ENCODE measurements around the gene CCSER1.

The CCSER1 gene

GRCh38 chr4:90753068-90753467 is 625.9 kb downstream of the CCSER1 start:
- Mint-ChIP-seq H3K27ac (no peak overlapping the region), H3K4me3 (no peak overlapping the region), H3K9me3 (peaks cover 8% of the 10 kb centered on the region), H3K4me1 (no peaks in the 10 kb centered on the region), H3K36me3 (no peaks in the 10 kb centered on the region)
- DNase-seq (ENCODE audit: low spot score in 2 of 2) (no peak), ATAC-seq (no peak)

DNA sequence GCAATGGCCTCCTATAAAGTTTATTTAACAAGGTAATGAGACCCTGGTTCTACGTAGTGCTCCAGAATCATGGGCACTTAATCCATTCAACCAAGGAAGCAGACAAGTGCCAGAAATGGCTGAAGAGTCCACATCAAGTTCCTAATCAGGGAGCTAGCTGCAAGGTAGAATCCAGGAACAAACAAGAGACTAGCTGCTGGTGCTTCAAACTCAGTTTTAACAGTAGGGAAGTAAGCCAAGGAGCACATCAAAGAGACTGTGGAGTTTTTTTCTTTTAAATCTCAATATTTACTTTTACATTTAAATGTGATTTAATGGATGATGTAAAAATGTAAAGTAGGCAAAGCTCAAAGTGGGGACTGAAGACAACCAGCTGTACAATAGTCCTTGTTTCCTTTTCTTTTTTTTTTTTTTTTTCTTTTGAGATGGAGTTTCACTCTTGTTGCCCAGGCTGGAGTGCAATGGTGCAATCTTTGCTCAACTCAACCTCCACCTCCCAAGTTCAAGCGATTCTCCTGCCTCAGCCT is 630.4 kb downstream of the CCSER1 start:
- DNase-seq (ENCODE audit: low spot score in 2 of 2) (no peak), ATAC-seq (no peak)
- H3K36me3 Mint-ChIP-seq, result no peaks in the 10 kb centered on the region
- H3K27ac Mint-ChIP-seq, result no peak overlapping the region
- no peaks in the 10 kb centered on the region for H3K4me1 Mint-ChIP-seq
- peaks cover 14% of the 10 kb centered on the region for H3K9me3 Mint-ChIP-seq
- H3K4me3 Mint-ChIP-seq, result no peak overlapping the region

- peaks cover 11% of the 10 kb centered on the region for H3K9me3 Mint-ChIP-seq
- H3K36me3 Mint-ChIP-seq, result no peaks in the 10 kb centered on the region
- H3K4me3 Mint-ChIP-seq, result no peak overlapping the region
- DNase-seq (ENCODE audit: low spot score in 2 of 2) (no peak), ATAC-seq (no peak)
- H3K27ac Mint-ChIP-seq, result no peak overlapping the region
- no peaks in the 10 kb centered on the region for H3K4me1 Mint-ChIP-seq
Measured at GRCh38 chr4:90760059-90760458, 632.9 kb downstream of the CCSER1 start.

GRCh38 chr4:90766837-90767236 is 639.6 kb downstream of the CCSER1 start:
- ATAC-seq (no peak), DNase-seq (ENCODE audit: low spot score in 2 of 2) (no peak)
- Mint-ChIP-seq H3K9me3 (peaks cover 11% of the 10 kb centered on the region), H3K36me3 (no peaks in the 10 kb centered on the region), H3K4me3 (no peak overlapping the region), H3K27ac (no peak overlapping the region), H3K4me1 (no peaks in the 10 kb centered on the region)

- H3K27ac Mint-ChIP-seq, result no peak overlapping the region
- no peak for ATAC-seq
- no peak for DNase-seq (ENCODE audit: low spot score in 2 of 2)
- H3K9me3 Mint-ChIP-seq, result peaks cover 3% of the 10 kb centered on the region
- H3K4me1 Mint-ChIP-seq, result no peaks in the 10 kb centered on the region
- H3K36me3 Mint-ChIP-seq, result no peaks in the 10 kb centered on the region
- H3K4me3 Mint-ChIP-seq, result no peak overlapping the region
Measured at GRCh38 chr4:90769251-90769650, 642.1 kb downstream of the CCSER1 start.

GRCh38 chr4:90780193-90780592 is 653.0 kb downstream of the CCSER1 start:
- no peak overlapping the region for H3K27ac Mint-ChIP-seq
- no peaks in the 10 kb centered on the region for H3K4me1 Mint-ChIP-seq
- ATAC-seq, result no peak
- H3K36me3 Mint-ChIP-seq, result no peaks in the 10 kb centered on the region
- H3K9me3 Mint-ChIP-seq, result peaks cover 11% of the 10 kb centered on the region
- no peak overlapping the region for H3K4me3 Mint-ChIP-seq
- no peak for DNase-seq (ENCODE audit: low spot score in 2 of 2)

DNA sequence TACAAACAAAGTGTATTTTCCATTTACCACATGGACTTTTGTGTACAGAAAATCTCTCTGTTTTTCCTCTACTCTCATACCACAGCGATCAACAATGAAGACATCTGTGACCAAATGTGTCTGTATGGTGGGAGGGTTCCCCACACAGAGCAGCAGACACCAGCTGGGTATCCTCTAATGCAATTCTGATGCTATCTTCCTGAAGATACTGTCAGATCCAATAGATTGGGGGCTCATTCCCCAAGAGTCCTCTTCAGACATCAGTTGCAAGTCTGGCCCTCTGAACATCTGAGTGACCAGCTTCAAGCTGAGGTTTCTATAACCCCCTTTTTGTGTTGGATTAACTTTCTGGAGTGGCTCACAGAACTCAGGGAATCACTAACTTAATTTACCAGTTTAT is 659.4 kb downstream of the CCSER1 start:
- Mint-ChIP-seq H3K36me3 (no peaks in the 10 kb centered on the region), H3K9me3 (peaks cover 17% of the 10 kb centered on the region), H3K27ac (no peak overlapping the region), H3K4me1 (no peaks in the 10 kb centered on the region), H3K4me3 (no peak overlapping the region)
- DNase-seq (ENCODE audit: low spot score in 2 of 2) (no peak), ATAC-seq (no peak)

DNA sequence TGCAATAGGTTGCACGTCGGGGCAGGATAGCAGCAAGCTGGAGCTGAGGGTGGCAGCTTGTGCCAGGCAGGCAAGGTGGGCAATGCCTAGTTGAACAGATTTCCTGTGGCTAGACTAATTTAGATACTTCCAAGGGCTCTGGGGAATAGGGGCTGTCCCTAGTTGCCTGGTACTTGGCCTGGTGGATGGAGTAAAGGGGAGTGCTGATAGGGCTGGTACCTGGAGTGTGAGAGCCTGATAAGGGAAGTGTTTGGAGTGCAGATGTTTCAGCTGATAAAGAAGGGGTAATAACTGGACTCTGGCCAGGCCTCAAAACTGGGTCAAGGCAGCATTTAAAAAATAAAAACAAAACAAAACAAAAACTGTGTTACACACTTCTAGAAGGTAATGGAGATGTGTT is 665.5 kb downstream of the CCSER1 start:
- Mint-ChIP-seq H3K9me3 (peaks cover 17% of the 10 kb centered on the region), H3K4me3 (no peak overlapping the region), H3K36me3 (no peaks in the 10 kb centered on the region), H3K27ac (no peak overlapping the region), H3K4me1 (no peaks in the 10 kb centered on the region)
- ATAC-seq, result no peak
- no peak for DNase-seq (ENCODE audit: low spot score in 2 of 2)

GRCh38 chr4:90798948-90799347 is 671.8 kb downstream of the CCSER1 start:
- no peak for DNase-seq (ENCODE audit: low spot score in 2 of 2)
- Mint-ChIP-seq H3K36me3 (no peaks in the 10 kb centered on the region), H3K27ac (no peak overlapping the region), H3K9me3 (peaks cover 21% of the 10 kb centered on the region), H3K4me3 (no peak overlapping the region), H3K4me1 (no peaks in the 10 kb centered on the region)
- peak; percentile 46 for ATAC-seq

- H3K4me1 Mint-ChIP-seq, result no peaks in the 10 kb centered on the region
- DNase-seq (ENCODE audit: low spot score in 2 of 2) (no peak), ATAC-seq (no peak)
- H3K36me3 Mint-ChIP-seq, result no peaks in the 10 kb centered on the region
- H3K4me3 Mint-ChIP-seq, result no peak overlapping the region
- peaks cover 19% of the 10 kb centered on the region for H3K9me3 Mint-ChIP-seq
- no peak overlapping the region for H3K27ac Mint-ChIP-seq
Measured at GRCh38 chr4:90799895-90800294, 672.7 kb downstream of the CCSER1 start.

- H3K36me3 Mint-ChIP-seq, result no peaks in the 10 kb centered on the region
- H3K27ac Mint-ChIP-seq, result no peak overlapping the region
- H3K9me3 Mint-ChIP-seq, result peaks cover 18% of the 10 kb centered on the region
- no peaks in the 10 kb centered on the region for H3K4me1 Mint-ChIP-seq
- H3K4me3 Mint-ChIP-seq, result no peak overlapping the region
- ATAC-seq (no peak), DNase-seq (ENCODE audit: low spot score in 2 of 2) (no peak)
Measured at GRCh38 chr4:90815569-90815968, 688.4 kb downstream of the CCSER1 start.

DNA sequence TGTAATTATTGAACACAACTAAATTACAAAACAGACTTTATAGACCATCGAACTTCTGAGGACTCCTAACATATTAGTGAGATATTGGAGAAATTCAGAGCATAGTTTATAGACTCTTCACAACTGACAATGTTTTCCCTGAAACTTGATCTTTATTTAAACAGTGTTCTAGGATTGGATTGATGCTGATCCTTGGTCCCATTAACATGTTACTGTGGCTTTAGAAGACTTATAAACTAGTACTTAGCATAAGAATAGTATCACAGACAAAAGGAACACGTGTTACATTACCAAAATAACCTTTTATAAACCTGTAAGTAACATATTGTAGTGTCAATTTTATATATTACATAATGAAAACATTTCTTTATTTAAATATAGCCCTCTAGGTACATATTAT is 689.6 kb downstream of the CCSER1 start:
- H3K9me3 Mint-ChIP-seq, result peaks cover 11% of the 10 kb centered on the region
- no peak overlapping the region for H3K27ac Mint-ChIP-seq
- H3K36me3 Mint-ChIP-seq, result no peaks in the 10 kb centered on the region
- H3K4me1 Mint-ChIP-seq, result no peaks in the 10 kb centered on the region
- ATAC-seq, result no peak
- no peak overlapping the region for H3K4me3 Mint-ChIP-seq
- DNase-seq (ENCODE audit: low spot score in 2 of 2), result no peak

GRCh38 chr4:90824266-90825150 is 697.3 kb downstream of the CCSER1 start:
- H3K27ac Mint-ChIP-seq, result no peak overlapping the region
- DNase-seq (ENCODE audit: low spot score in 2 of 2) (no peak), ATAC-seq (no peak)
- H3K36me3 Mint-ChIP-seq, result no peaks in the 10 kb centered on the region
- H3K4me3 Mint-ChIP-seq, result no peak overlapping the region
- H3K9me3 Mint-ChIP-seq, result peaks cover 7% of the 10 kb centered on the region
- H3K4me1 Mint-ChIP-seq, result no peaks in the 10 kb centered on the region

DNA sequence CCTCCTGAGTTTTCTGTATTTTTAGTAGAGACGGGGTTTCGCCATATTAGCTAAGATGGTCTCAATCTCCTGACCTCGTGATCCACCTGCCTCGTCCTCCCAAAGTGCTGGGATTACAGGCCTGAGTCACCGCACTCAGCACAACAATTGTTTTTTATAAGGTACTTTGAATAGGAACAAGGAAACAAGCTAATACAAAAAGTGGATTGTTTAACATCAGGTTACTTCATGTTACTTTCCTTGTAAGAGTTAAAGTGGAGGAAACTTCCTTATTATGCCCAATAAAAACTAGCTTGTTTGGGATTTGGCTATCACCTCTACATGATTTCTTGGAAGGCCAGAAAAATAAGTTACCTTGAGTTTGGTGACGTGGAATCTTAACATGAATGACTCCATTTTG is 698.7 kb downstream of the CCSER1 start:
- ATAC-seq, result no peak
- peaks cover 7% of the 10 kb centered on the region for H3K9me3 Mint-ChIP-seq
- H3K36me3 Mint-ChIP-seq, result no peaks in the 10 kb centered on the region
- no peaks in the 10 kb centered on the region for H3K4me1 Mint-ChIP-seq
- H3K4me3 Mint-ChIP-seq, result no peak overlapping the region
- no peak for DNase-seq (ENCODE audit: low spot score in 2 of 2)
- H3K27ac Mint-ChIP-seq, result no peak overlapping the region

- Mint-ChIP-seq H3K27ac (no peak overlapping the region), H3K9me3 (peaks cover 2% of the 10 kb centered on the region), H3K4me3 (no peak overlapping the region), H3K4me1 (no peaks in the 10 kb centered on the region), H3K36me3 (no peaks in the 10 kb centered on the region)
- no peak for DNase-seq (ENCODE audit: low spot score in 2 of 2)
- no peak for ATAC-seq
Measured at GRCh38 chr4:90833706-90834105, 706.5 kb downstream of the CCSER1 start.

GRCh38 chr4:90837241-90837640 is 710.0 kb downstream of the CCSER1 start:
- no peak for ATAC-seq
- H3K9me3 Mint-ChIP-seq, result peaks cover 3% of the 10 kb centered on the region
- H3K4me1 Mint-ChIP-seq, result no peaks in the 10 kb centered on the region
- no peak overlapping the region for H3K27ac Mint-ChIP-seq
- no peak for DNase-seq (ENCODE audit: low spot score in 2 of 2)
- no peak overlapping the region for H3K4me3 Mint-ChIP-seq
- no peaks in the 10 kb centered on the region for H3K36me3 Mint-ChIP-seq
